H7 (cell line): ENCODE data around the gene SCYL2. TPM values are rescaled to one million over a fixed set of nuclear protein-coding genes. Genes with fewer than 3 reads are reported as not detected.
A peak's percentile ranks its signal among the peaks of the same experiment; 100 is the strongest.
"Not testable (repeated sequence)": the region's sequence is repeated elsewhere in the genome, so short reads cannot be mapped to it uniquely, and the experiment has no call there.

Source experiments
- DNase-seq: peaks from one replicate; pipeline ENCODE4 v3.0.0; 2012
- H3K27me3 ChIP-seq: 2 replicates; pipeline ENCODE4 v1.6.0; 2011; ENCODE audit warnings: mild to moderate bottlenecking, low read length; ENCODE audit not compliant: control insufficient read depth, insufficient read depth
- H3K36me3 ChIP-seq: replicated peaks from 2 replicates; pipeline ENCODE4 v1.5.1; 2011; ENCODE audit warnings: low read length; ENCODE audit not compliant: control insufficient read depth, insufficient read depth
- H3K4me3 ChIP-seq: 2 replicates; pipeline ENCODE4 v1.5.1; 2011; ENCODE audit warnings: low read depth, mild to moderate bottlenecking, control low read depth, low read length, moderate library complexity; ENCODE audit not compliant: insufficient read depth
- total RNA-seq: library from RNA; depleted of rRNA; stranded (reverse); fragments of >200 nt; shearing (Covaris generic); gene quantifications from 2 replicates; pipeline ENCODE4 v1.2.3, GENCODE V29; 2014

SCYL2 gene
- total RNA-seq, 1 experiment from 2014 or later, result 27.5 TPM

DNA sequence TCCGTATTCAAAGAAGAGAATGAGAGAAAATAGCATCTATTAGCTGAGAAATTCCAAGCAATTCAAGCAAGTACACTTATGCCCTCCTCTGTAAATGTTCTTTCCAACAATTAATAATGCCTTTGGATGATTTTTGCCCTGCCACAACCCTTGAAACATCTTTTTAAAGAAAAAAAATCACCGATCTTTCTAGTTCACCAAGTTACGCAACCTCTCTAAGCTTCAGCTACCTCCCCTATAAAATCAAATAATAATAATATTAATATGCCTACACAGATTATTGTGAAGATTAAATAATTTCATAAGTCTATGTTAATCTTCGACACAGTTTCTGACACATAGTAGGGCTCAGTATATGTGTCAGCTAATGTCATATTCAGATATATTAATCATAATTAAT, 19.2 kb upstream of the SCYL2 start:
- DNase-seq, result no peak
- Histone ChIP-seq H3K36me3 (no peaks in the 10 kb centered on the region), H3K4me3 (no peak overlapping the region), H3K27me3 (no peaks in the 10 kb centered on the region)

DNA sequence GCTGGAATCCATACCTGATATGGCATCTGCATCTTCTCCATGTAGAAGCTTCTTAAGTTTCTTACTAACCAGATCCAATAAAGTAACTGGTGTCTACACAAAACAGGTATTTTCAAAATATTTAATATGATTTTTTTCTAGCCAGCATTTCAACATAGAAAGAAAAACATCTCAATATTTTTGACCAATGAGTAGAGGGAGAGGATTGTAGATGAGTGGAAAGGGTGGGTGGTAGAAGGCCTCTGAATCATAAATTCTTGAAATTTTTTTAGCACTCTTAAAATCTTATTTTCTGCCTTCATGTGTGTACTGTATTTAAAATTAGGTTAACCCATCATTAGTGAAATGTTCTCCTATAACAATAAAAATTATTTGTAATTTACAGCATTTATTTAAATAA, 18.1 kb upstream of the SCYL2 start:
- Histone ChIP-seq H3K4me3 (no peak overlapping the region), H3K36me3 (no peaks in the 10 kb centered on the region), H3K27me3 (no peaks in the 10 kb centered on the region)
- no peak for DNase-seq

DNA sequence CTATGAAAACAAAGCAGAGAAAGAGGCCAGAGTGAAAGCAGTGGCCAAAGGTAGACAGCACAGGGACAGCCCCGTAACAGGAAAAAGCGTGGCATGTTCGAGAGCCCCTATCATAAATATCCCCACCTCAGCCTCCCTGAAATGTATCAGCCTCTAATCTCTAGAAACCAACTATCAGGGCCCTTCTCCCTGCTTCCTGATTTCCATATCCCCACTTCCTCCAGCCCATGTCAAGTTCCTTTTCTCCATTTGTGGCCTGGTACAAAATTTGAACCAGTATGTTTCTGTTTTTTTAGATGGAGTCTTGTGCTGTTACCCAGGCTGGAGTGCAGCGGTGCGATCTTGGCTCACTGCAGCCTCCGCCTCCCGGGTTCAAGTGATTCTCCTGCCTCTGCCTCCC, 17.0 kb upstream of the SCYL2 start:
- Histone ChIP-seq H3K4me3 (no peak overlapping the region), H3K27me3 (no peaks in the 10 kb centered on the region), H3K36me3 (no peaks in the 10 kb centered on the region)
- no peak for DNase-seq

DNA sequence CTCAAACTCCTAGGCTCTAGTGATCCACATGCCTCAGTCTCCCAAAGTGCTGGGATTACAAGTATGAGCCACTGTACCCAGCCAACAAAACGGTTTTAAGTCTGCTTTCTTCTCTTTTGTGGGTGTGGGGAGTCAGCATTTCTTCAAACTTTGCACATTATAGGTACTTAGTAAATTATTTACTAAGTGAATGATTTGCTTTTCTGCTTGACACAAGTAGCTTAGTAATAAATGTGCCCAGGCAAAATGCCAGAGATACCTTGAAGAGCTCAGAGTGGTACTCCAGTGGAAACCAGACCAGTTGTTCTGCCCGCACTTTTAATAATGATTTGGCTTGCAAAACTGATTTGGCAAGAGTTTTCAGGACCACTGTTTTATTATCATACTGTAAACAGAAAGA, 15.1 kb upstream of the SCYL2 start:
- H3K27me3 ChIP-seq, result no peaks in the 10 kb centered on the region
- no peak for DNase-seq
- H3K4me3 ChIP-seq, result no peak overlapping the region
- H3K36me3 ChIP-seq, result no peaks in the 10 kb centered on the region

DNA sequence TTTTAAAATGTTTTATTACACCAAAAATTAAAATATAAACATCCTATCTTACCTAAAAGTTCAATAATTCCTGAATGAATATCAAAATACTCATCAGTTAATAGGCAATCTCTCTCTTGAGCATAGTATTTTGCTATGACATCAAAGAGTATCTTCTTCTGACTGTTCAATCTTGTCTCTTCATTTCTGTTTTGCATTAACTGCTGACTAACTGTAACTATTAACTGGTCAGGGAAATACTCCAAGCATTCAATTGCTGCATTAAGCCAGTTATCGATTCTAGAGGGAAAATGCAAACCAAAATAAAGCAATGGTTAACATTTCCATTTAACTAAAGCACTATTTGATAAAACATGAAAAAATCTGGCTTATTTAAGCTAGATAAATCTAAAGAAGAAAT, 13.5 kb upstream of the SCYL2 start:
- DNase-seq, result no peak
- no peaks in the 10 kb centered on the region for H3K27me3 ChIP-seq
- no peak overlapping the region for H3K4me3 ChIP-seq
- H3K36me3 ChIP-seq, result no peaks in the 10 kb centered on the region

DNA sequence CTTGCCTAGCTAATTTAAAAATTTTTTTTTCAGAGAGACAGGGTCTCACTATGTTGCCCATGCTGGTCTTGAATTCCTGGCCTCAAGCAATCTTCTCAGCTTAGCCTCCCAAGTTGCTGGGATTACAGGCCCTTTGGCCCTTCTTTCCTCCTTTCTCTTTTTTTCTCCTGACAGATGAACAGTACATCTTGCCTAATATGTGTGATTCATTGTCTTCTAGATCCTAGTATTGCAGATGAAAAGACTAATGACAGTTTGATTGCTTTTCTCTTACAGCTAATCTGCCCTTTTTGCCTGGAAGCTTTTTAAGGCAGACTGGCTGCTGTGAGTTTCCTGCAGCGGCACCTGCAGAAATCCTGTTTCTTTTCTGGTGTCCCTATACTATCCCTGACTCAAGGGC, 12.1 kb upstream of the SCYL2 start:
- no peak for DNase-seq
- Histone ChIP-seq H3K27me3 (no peaks in the 10 kb centered on the region), H3K36me3 (no peaks in the 10 kb centered on the region), H3K4me3 (no peak overlapping the region)

DNA sequence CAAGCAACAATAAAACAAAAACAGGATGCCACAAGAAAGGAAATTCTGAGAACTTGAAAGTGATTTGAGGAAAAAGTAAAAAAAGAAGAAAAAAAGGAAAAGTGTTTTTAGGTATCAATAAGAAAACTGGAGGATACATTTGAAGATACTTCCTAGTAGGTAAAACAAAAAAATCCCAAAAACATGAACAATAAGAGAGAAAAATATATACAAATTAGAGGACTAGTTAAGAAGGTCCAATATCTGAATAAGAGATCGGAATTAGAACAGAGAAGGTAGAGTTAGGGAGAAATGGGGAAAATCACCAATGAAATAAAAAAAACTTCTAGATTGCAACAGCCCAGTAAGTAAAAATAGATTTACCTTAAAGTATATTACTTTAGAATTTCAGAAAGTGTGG, 8.8 kb upstream of the SCYL2 start:
- Histone ChIP-seq H3K36me3 (no peaks in the 10 kb centered on the region), H3K4me3 (no peak overlapping the region), H3K27me3 (no peaks in the 10 kb centered on the region)
- DNase-seq, result no peak

DNA sequence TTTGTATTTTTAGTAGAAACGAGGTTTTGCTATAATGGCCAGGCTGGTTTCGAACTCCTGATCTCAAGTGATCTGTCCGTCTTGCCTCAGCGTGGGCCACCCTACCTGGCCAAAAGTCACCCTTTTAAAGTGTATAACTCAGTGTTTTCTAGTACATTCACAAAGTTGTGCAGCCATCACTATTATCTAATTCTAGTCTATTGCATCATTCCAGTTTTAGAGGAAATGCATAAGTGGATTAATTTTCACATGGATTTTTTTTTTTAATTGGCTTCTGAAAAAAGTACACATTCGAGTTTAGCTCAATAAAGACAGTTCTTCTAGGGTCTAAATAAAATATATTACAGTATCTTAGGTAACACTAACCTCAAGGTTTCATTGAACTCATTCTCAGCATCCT, 3.8 kb upstream of the SCYL2 start:
- DNase-seq, result no peak
- Histone ChIP-seq H3K4me3 (no peak overlapping the region), H3K27me3 (no peaks in the 10 kb centered on the region), H3K36me3 (no peaks in the 10 kb centered on the region)

DNA sequence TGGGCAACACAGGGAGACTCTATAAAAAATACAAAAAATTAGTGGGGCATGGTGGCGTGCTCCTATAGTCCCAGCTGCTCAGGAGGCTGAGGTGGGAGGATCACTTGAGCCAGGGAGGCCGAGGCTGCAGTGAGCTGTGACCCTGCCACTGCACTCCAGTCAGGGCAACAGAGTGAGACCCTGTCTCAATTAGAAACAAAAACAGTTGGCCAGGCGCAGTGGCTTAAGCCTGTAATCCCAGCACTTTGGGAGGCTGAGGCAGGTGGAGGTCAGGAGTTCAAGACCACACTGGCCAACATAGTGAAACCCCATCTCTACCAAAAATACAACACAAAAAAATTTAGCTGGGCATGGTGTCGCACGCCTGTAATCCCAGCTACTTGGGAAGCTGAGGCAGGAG, 1.9 kb upstream of the SCYL2 start:
- H3K27me3 ChIP-seq, H3K36me3 ChIP-seq, H3K4me3 ChIP-seq, DNase-seq: not testable (repeated sequence)

DNA sequence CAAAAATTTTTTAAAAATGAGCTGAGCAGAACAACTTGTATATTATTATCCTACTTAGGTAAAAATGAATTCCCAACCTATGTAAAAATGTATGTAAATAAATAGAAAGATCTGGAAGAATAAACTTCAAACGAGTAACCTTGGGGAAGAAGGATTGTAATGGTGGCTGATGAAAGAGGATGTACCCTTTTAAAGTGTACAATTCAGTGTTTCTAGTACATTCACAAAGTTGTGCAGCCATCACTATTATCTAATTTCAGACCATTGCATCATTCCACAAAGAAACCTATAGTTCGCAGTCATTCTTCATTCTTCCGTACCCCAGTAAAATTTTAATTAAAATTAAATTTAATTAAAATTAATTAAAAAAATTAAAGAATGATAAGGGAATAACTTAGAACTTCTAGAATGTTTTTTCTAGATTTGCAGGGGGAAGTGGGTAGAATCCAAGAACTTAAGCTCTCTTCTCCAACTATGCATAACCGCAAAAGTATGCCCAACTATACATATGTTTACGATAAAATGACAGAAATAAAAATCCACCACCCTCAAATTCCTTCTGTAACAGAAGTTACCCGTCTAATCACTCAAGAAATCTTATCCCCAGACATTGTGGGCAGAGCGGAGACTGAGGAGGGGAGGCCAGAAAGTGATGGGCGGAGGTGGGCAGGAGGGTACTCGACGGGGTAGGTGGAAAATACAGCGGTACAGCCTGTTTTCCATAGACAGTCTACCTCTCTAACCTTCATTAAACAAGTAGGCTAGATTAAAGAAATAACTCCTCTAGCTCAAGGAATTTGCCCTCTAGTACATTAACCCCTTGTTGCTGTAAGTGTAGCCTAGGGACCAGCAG, 1.0 kb upstream of the SCYL2 start:
- peak; percentile 24 for DNase-seq
- peak overlapping the region; percentile 88 for H3K4me3 ChIP-seq
- no peaks in the 10 kb centered on the region for H3K27me3 ChIP-seq
- H3K36me3 ChIP-seq, result no peaks in the 10 kb centered on the region

DNA sequence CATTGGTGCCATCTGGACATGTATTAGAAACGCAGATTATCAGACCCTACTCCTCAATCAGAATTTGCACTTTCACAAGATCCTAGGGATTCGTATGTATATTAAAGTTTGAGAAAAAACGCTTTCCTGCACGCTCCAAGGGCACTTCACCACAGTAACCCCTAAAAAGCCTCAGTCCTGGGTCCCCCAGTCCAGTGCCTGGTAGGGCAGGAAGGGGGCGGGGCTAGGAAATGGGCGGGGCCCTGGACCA, 467 bp upstream of the SCYL2 start:
- DNase-seq, result peak; percentile 90

DNA sequence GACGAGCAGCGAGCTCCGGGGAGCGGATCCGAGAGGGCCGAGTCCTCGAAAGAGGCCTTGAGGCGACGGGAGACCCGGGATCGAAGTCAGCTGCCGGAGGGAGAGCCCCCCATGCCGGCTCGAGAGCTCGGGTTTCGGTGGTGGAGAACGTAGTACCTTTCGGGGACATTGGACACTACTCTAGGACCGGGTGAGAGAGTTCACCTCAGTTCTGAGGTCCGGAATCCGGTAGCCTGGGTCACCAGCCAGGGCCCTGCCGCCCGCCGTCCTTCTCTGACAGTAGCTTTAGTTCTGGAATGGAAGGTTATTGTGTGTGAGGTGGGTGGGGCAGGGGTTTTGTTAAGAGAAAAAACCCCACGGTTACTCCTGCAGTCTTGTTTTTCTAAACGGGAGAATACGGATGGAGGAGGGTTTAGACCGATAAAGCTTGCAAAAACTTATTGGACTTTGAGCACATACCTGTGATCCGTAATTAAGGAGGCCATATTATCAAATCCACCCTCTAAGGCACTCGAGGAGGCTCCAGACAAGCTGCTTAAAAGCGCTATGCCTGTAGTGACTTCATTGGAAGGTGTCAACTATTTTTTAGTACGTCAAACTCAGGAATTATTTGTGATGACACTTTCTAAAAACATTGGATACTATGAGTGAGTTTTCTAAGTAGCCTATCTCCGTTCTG, 765 bp downstream of the SCYL2 start:
- Histone ChIP-seq H3K27me3 (no peaks in the 10 kb centered on the region), H3K36me3 (no peaks in the 10 kb centered on the region), H3K4me3 (peak overlapping the region; percentile 88)
- DNase-seq, result peak; percentile 48

More for the DNA sequence above, 467 bp upstream of the SCYL2 start:
- no peaks in the 10 kb centered on the region for H3K27me3 ChIP-seq
- H3K36me3 ChIP-seq, result no peaks in the 10 kb centered on the region
- H3K4me3 ChIP-seq, result peak overlapping the region; percentile 88

DNA sequence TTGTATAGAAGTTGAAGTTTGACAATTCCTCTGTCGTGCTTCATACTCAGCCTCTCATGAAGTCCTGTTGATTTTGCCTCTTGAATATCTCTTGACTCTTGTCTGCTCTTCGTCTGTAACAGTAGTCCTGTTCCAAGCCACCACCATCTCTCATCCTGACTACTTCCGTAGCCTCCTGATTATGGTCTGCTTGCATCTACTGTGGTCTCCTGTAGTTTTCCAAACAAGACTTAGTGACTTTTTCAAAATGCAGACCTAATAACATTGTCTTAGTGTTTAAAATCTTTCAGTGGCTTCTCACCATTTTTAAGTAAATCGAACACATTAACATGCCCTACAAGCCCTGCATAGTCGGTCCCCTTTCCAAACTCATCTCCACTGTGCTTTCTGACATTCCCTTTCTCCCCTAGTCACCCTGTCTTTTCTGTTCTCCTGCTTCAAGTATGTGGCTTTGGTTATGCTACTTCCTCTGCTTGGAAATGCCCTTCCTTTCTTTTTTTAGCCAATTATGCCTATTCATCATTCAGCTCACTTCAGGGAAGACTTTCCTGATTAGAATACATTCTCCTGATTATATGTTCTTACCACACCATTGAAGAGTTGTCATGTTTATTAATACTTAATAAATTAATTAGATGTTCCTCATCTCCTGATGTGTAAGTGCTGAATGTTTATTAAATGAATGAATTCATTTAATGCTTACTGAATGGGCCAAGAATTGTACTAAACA, 2.0 kb downstream of the SCYL2 start:
- no peaks in the 10 kb centered on the region for H3K27me3 ChIP-seq
- DNase-seq, result no peak
- H3K36me3 ChIP-seq, result no peaks in the 10 kb centered on the region
- H3K4me3 ChIP-seq, result peak overlapping the region; percentile 6; the same call in 1 of the 2 replicates

DNA sequence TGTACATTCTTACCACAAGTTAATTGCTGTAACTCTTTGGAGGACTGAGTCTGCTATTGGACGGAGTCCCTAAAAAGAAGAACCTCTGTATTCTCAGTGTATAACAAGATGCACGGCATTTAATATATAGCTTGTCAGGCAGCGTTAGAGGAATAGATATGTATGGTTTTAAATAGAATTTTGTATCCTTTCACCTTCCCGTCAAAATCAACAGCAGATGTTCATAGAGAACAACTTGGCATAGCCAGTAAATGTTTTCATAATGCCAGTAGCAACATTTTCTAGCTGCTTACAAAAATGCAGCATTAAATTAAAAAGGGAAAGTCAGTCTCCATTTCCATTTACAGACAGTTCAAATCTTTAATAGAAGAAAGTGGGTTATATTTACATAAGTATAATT, 6.8 kb downstream of the SCYL2 start:
- DNase-seq, result no peak
- no peaks in the 10 kb centered on the region for H3K36me3 ChIP-seq
- no peaks in the 10 kb centered on the region for H3K27me3 ChIP-seq
- no peak overlapping the region for H3K4me3 ChIP-seq

DNA sequence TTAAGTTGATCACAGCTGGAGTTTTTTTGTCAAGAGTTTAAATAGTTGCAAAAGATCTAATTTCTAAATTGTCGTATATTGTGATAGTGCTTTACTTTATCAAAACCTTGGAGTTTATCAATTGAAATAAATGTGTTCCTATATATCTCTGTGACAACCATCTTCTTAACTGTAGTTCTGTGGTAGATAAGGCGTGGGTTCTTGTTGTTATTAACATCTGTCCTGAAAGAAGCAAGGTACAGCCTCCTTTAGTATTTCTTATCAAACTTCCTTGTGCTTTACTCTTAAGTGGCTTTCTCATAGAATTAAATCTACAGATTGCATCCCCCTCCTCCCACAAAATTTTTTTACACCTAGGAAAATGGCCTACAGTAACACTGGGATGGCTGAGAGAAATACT, 7.3 kb downstream of the SCYL2 start:
- no peaks in the 10 kb centered on the region for H3K36me3 ChIP-seq
- H3K4me3 ChIP-seq, result no peak overlapping the region
- H3K27me3 ChIP-seq, result no peaks in the 10 kb centered on the region
- DNase-seq, result no peak
